Stimulated activated CD4-positive, alpha-beta T cell treated with anti-CD3 and anti-CD28 coated beads, TNF-alpha, amount 100 ng/mL, for 4 hours (primary cell): ENCODE results near the gene GLB1L.
"Not testable (repeated sequence)": the region's sequence is repeated elsewhere in the genome, so short reads cannot be mapped to it uniquely, and the experiment has no call there.

Source experiments
- DNase-seq, 3 experiments: peaks; one replicate each; pipeline ENCODE4 v3.0.0-alpha.2; 2020; ENCODE audit warnings: low read depth in 3 of 3

Gene GLB1L

DNA sequence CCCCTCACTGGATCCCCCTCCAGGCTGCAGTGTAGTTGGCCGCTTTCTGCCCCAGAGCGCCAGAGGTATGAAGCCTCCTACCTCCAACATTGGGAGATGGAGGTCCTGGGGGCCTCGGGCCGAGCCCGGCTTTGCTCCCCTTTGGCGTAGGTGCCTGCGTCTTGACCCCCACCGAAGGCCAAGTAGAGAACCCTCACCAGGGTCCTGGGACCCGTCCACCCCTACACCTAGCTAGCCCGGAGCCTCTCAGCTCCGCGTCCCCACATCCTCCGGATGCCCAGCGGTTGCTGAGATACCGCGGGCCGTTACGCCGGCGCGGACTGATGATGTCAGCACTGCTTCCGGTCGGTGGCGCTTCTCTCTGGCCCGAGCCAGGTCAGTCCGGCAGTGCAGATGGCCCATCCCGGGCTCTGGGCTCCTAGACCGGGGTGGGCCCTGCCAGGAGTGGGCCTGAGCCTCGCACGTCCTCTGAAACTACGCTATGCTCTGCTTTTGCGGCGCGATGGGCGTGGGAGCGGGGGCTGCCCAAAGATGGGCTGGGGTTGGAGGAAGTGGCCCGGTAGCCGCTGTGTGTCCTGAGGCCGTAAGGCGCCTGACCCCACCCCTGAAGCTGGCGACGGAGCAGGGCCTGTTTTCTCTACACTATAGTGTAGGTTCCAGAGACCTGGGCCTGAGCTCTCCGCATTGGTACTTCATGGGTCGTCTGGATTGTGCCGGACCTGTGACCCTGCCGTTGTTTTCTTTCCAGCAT is at the start of gene GLB1L, which contains the start of gene STK16:
TSS of gene GLB1L (minus strand) at position 297 of the 751 bp plus-strand sequence. CDS start 1,871 bp downstream, outside the sequence.
TSS of gene STK16 (plus strand) at position 332 of the 751 bp plus-strand sequence. CDS start 521 bp downstream, outside the sequence.
- peak; percentile 75 to 88 (median 76) for DNase-seq

DNA sequence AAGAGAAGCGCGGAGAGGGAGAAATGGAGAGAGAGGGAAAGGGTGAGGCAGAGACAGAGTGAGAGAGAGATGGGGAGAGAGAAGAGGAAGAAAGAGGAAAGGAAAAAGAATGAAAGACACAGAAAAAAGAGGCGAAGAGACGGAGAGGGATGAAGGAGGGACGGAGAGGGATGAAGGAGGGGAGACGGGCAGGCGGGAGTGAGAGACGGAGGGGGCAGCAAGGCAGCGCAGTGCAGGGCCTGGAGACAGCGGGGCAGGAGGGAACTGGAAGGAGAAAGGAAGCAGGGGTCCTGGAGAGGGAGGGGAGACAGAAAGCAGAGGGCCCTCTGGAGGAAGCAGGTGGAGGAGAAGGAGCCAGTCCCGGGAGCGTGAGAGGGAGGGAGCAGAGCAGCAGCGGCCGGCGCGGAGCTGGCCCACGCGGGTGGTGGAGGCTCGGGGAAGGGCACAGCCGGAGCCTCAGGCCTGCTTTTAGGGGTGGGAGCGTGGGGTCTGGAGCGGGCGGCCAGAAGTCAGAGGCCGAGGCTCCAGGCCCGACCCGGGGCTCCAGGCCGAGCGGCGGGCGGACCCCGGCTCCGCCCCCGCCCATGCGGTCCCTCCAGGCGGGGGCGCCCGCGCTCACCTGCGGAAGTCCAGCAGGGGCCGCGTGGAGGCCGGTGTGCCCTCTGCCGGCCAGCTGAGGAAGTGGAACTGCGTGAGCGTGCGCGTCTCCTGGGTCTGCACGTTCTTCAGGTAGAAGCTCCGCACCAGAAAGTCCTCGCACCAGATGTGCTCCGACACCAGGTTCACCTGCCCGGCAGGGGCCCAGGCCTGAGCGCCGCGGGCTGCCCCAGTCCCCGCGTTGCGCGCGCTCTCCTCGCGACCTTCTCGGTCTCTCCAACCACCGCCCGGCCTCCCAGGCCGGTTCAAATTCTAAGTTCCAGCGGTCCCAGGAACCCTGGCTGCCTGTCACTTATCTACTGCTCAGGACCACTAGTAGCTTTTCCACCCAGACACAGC is 49.4 kb upstream of the GLB1L start:
- peak; percentile 77 to 84 (median 78) for DNase-seq

DNA sequence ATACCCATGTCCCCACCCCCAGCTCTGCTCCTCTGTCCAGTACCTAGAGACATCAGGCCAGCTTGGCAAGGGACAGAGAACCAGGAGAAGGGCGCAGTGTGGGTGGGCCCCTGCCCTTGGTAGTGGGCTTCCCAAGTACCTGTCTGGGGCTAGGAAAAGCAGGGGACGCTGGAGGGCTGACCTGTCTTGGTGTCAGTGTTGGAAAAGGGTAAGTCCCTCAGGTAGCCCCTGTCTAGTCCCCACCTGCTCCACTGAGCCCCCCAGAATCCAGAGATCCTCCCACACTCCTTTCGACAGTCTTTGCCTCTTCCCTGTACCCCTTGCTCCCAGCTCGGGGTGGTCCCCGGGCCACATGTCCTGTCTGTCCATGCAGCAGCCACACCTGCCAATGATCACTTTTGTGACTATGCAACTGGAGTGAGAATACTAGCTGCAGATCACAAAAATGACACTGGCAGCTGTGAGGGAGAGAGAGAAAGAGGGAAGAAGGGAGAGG is 48.5 kb upstream of the GLB1L start:
- DNase-seq: no peak

DNA sequence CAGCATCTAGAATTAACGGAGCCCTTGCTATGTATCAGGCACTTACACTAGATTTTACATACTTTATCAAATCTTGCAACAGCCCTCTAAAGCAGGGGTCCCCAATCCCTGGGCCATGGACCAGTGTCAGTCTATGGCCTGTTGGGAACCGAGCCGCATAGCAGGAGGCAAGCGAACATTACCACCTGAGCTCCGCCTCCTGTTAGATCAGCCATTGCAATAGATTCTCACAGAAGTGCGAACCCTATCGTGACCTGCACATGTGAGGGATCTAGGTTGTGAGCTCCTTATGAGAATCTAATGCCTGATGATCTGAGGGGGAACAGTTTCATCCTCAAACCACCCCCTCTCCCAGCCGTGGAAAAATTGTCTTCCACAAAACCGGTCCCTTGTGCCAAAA is 47.4 kb upstream of the GLB1L start:
- no peak for DNase-seq

DNA sequence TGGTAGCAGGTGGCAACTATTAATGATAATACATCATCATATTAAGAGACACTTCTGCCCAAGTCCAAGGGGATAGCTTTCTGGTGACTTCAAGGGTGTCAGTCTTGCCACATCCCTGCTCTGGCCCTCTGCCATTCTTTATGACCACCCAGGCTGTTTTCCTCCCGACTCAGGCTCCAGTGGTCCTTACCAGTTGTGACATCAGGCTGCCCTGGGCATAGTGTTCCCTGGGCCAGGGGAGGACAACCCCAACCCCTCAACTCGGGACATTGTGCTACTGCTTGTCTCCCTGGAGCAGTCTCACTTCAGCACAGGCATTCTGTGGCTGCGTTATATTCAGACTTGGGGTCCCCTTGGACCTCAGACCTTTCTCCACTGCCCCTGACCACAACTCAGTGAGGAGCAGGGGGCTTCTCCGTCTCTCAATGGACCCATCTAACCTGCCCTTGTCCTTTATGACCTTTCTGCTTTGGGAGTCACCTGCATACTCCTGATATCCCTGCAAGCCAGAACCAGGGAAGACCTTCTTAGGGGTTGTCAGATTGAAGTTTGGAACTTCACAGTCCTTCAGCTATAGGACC is 46.8 kb upstream of the GLB1L start:
- DNase-seq: no peak

DNA sequence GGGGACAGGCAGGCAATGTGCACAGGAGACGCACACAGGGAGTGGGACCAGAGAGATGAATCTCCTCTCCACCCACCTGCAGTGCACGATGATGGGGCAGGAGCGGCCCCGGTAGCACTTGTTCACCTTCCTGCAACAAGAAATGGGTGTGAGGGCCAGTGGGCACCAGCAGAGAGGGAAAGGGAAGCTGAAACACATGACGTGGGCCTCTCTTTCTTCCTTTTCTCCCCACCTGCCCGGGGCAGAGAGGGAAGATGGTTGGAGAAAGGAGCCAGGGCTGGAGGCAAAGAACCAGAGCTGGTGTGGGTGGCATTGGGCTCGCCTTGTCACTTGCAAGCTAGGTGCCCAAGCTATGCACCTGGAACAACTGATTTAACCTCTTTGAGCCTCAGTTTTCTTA is 46.1 kb upstream of the GLB1L start:
- DNase-seq: no peak

DNA sequence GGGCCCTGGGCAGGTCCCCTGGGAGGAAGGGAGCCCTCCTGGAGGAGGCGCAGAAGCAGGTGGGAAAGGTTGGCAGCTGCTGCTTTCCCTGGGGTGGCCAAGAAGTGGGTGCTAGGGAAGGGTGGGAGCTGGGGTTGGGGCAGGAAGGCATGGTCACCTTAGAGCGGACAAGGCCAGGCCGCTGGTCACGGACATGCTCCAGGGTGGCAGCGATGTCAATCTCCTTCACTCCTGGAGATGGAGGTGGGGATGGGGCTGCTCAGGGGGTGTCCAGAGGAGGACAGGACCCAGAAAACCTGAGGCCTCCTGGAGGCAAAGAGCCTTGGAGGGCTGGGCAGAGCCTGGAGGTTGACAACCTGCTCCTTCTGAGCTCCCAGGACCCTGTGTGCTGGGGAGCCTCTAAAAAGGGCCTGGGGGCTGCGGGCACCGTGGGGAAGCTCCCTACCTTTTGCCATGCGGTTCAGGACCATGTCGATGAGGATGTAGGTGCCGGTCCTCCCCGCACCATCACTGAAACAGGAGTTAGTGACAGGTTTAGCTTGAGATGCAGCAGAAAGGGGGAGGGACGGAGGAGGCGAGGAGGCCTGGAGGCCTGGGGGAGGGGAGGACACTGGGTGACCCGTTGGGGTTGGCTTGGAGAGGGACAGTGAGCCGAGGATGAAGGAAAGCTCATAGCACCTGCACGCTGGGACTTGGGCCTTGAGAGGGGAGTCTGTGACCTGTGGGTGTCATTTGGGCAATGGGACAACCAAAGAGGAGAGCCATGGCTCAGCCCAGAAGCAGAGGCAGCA is 45.3 kb upstream of the GLB1L start:
- DNase-seq: no peak

DNA sequence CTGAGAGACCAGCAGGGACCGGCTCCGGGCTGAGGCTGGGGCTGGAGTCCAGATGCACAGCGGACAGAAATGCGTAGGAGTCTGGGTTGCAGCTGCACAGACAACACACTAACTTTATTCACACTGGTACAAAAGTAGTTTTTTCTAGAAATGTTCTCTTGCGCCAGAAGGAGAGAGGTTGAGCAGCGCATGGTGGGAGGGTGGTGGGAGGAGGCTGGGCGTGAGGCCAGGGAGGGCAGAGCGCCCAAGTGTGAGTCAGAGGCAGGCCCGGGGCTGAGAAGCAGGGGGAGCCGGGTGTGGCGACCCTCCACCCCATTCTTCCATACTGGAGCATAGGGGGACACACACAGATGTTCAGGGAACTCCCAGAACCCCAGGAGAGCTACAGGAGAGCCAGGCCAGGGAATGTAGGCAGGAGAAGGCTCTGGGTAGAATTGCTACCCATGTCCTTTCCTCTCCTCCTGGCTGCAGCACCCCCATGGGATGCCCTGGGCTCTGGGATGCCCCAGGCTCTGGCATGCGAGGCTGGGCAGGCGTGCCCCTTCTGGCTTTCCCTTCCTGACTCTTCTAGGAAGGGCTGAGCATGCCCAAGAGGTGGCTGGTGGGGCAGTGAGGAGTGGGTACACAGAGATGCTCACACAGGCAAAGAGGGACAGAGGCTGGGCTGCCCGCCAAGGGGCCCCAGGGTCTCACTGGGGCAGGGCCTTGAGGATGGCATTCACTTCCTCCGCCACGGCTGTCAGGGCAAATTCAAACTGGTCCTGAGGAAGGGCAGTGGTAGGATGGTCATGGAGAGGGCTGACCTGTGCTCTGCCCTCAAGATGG is 44.5 kb upstream of the GLB1L start:
- DNase-seq: no peak

DNA sequence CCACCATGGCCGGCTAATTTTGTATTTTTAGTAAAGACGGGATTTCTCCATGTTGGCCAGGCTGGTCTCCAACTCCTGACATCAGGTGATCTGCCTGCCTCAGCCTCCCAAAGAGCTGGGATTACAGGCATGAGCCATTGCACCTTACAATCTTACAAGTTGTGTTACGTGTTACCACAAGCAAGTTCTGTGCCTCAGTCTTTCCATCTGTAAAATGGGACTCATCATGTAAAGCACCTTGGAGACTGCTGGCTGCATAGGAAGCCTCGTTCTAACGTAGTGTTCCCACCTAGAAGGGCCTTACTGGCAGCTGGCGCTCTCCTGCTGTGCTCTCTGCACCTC is 43.9 kb upstream of the GLB1L start:
- DNase-seq: no peak

DNA sequence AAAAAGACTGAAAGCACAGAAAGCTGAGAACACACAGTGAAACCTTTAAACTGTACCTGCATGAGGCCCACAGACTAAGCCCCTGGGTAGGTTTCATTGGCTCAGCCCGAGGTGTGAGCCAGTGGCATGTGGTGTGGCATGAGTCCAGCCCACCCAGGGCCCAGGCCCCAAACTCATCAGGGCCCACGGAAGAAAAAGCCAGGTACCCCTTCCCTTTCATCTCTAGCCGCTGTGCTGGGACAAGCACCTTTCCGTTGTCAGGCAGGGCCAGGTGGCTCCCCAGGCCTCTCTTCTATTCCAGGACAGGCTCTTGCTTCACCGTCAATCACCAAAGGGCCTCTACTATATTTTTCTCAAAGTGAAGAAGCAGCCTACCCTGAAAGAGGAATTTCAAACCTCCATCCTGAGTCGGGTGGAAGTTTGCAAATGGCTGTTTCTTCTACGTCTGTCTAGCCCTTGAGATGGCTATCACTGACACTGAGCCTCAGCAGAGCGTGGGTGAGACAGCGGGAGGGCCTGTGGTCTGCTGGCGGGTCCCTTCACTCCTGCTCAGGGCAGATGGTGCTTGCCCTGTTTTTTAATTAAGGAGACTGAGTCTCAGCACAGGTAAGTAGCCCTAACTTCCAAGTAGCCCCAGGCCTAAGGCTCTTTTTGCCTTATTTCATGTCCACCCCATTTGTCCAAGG is 42.5 kb upstream of the GLB1L start:
- DNase-seq: no peak

DNA sequence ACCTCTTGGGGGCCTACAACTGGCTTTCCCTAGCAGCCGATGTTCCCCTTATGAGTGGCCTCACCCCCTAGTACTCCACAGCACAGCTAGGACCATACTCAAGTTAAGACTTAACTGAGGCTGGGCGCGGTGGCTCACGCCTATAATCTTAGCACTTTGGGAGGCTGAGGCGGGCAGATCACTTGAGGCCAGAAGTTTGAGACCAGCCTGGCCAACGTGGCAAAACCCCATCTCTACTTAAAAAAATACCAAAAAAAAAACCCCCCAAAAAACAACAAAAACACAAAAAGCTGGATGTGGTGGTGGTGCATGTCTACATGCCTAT is 41.8 kb upstream of the GLB1L start:
- not testable (repeated sequence) for DNase-seq

DNA sequence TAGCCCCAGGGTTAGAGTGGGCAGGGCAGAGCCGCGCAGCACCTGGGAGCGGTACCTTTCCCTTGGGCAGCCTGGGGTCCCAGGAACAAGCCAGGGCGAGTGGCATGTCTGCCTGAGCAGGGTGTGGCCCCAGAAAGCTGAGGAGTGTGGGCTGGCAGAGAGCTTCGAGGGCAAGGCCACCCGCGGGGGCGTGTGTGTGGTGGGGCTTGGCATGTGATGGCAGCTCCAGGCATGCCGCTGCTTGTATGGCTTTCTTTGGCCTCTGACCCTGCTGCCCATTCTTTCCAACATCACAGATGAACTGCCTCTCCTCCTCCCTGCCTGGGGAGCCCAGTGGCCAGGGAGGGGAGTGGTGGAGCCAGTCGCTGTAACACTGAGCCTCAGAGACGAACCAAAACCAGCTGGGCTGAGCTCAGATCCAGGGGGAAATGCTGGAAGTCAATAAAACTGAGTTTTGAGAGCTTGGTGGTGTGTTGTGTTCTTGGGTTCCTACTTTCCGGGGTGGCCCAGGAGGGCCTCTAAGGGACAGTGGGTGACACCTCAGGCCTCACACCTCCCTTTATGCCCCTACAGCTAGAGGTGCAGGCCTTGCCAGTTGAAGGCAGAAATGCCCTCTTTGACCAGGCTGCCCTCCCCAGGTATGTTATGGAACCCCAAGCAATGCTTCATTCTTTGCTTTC is 41.3 kb upstream of the GLB1L start:
- no peak for DNase-seq

DNA sequence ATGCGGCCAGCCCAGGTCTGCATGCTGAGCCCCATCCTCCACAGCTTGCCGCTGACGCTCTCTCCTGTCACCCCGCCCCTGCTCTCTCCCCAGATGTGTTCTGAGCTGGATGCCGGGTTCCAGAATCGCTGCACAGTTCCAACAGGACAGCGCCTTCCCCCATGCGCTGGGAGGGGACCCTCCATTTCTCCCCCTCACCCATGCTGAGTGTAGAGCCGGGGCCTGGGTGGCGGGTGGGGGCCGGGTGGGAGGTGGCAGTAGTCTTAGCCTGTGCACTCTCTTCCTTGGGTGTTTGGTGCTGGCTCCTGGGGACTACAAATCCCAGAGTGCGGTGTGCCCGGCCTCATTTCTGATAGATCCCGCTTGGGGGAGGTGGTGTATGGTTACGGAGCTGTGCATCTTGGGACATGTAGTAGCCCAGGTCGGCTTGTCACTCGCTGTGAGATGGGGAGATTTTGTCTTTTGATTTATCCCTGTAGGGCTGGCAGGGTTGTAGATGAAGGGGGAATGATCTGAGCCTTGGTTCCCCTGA is 40.7 kb upstream of the GLB1L start:
- DNase-seq: no peak

DNA sequence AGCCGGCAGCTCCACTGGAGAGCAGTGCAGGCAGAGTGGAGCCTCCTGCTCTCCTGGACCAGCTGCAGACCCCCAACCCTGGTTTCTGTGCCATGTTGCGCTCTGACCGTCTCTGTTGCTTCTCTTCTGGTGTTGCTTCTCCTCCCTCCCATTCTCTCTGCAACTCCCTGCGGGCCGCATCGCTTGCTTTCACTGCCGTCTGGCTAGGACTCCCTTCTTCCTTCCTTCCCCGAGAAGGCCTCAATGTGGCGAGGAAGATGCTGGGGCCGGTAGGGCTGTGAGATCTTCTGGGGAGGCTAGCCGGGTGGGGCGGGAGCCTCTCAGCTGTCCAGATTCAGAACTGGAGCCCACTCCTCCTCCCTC is 40.1 kb upstream of the GLB1L start:
- DNase-seq: no peak

DNA sequence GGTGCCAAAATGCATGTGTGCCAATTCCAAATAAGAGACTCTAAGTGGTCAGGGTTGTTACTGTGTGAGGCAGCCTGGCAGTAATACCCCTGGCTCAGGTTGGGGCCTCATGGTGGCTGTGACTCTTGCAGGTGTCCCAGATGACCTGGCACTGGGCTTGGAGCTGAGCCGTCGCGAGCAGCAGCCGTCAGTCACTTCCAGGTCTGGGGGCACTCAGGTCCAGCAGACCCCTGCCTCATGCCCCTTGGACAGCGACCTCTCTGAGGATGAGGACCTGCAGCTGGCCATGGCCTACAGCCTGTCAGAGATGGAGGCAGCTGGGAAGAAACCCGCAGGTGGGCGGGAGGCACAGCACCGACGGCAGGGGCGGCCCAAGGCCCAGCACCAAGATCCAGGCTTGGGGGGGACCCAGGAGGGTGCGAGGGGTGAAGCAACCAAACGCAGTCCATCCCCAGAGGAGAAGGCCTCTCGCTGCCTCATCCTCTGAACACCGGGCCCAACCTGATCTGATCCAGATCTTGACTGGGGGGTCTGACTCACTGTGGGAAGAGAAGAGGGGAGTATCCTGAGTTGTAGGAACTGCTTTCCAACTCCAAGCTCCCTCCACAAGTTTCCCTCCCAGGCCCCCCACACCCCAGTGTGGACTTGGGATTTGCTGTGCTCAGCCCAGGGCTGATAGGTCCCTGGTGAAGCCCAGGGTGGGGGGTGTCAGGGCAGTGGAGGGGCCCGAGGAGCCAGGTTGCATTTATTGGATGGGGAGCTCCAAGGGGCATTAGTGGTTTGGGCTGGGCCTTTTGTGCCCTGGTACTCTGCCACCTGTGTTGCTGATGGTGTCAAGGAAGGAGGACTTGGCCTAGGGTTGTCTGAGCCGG is 39.5 kb upstream of the GLB1L start:
- no peak for DNase-seq

DNA sequence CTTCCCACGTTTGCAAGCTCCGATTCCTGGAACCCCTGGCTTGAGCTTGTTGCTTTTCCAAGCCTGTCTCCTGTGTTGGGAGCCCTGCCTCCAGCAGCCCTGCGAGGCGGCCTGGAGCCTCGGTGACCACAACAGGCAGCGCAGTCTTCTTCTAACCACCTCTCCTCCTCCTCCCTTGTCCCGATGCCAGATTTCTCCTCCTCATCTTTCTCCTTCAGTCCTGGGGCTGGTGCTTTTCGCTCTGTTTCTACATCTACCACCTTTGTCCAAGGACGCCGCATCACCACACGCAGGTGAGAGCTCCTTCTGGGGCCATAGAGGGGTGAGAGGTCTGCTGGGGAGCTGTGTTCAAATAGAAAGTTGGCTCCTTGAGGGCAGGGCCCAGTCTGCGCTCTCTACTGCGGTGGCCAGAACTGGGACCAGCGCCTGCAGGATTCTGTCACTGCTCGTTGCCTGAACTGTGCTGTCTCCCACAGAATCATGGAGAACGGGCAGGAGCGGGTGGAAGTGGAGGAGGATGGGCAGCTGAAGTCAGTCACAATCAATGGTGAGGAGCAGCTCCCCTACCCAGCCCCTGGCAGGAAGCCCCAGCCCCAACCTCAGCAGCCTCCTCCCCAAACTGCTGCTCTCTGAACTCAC is 37.8 kb upstream of the GLB1L start:
- no peak for DNase-seq

DNA sequence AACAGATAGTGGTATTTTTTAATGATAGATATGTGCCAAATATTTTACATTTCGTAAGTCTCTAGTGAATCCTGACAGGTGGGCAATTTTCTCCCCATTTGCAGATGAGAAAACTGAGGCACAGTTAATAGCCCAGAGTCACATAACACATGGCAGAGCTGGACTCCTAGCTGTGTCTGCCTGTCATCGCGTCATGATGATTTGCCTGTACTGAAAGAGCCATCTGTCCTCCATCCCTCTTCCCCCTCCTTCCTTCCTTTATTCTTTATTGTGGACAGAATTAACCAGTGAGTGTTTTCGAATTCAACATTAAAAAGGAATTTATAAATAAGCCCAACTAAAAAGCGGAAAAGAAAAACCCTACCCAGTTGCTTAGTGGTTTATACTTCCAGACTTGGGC is 37.1 kb upstream of the GLB1L start:
- no peak for DNase-seq

DNA sequence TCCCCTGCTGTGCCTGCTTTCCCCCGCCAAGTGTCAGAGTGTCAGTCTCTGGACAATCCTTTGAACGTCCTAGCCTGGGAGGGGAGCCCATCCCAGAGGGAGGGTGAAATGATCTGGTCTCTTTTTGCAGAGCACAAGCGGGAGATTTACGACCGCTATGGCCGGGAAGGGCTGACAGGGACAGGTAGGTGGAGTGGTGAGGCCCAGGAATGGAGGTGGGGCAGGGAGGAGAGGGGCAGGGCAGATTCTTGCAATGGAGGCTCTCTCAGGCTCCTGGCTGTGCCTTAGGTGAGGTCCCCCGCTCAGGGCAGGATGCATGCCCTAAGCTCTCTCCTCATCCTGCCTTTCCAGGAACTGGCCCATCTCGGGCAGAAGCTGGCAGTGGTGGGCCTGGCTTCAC is 36.3 kb upstream of the GLB1L start:
- DNase-seq: no peak
